Right lobe of liver (tissue), 4 donors: ENCODE results near the gene RFPL1.

Source experiments
- POLR2A ChIP-seq: fragments of 450-650 bp; IDR thresholded peaks from one replicate; pipeline ENCODE4 v1.6.1; 2017; ENCODE audit warnings: antibody characterized with exemption, mild to moderate bottlenecking
- TF ChIP-seq, protein P1 (sequence below), 4 donors: fragments of 200-600 bp in 3 of 4; fragments of 450-650 bp in 1 of 4; IDR thresholded peaks; one replicate each; pipeline versions ENCODE4 v1.5.1 to v1.8.0; 2016 to 2022; ENCODE audit warnings: antibody characterized with exemption in 4 of 4, mild to moderate bottlenecking in 2 of 4
- donor health status: DM: no; HTN: no; CAD: no.
- donor health status: DM: no; HTN: no; CAD: no.
- donor health status: DM: no; HTN: yes; CAD: no.

DNA sequence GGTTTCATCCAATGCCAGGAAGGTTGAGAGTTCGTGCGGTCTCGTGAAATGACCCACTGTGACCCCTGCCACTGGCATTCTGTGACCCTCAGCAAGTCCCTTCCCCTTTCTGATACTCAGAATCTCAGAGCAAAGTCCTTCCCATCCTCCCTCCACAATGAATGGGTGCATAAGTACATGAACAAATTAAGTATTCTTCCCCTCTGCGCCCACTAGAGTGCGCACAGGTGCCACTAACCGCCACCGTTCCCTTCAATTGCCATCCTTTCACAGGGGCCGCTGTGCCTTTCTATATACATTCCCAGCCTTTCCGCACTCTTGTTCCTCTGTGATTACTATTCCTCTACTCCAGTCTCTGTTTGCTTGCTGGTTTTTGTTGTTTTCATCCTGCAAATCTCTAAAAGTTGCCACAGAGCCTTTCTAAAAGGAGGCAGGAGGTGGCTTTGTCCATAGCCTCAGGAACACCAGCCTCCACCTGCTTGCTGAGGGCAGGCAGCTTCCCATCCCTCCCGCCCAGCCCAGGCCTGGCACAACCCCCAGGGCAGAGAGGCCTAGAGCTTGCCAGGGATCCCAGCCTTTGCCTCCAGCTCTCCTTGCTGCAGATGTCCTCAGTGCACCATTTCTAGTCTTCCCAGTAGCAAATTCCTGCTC, 43.3 kb upstream of the RFPL1 start:
- TF ChIP-seq POLR2A = no peak
- TF ChIP-seq, protein P1, sequence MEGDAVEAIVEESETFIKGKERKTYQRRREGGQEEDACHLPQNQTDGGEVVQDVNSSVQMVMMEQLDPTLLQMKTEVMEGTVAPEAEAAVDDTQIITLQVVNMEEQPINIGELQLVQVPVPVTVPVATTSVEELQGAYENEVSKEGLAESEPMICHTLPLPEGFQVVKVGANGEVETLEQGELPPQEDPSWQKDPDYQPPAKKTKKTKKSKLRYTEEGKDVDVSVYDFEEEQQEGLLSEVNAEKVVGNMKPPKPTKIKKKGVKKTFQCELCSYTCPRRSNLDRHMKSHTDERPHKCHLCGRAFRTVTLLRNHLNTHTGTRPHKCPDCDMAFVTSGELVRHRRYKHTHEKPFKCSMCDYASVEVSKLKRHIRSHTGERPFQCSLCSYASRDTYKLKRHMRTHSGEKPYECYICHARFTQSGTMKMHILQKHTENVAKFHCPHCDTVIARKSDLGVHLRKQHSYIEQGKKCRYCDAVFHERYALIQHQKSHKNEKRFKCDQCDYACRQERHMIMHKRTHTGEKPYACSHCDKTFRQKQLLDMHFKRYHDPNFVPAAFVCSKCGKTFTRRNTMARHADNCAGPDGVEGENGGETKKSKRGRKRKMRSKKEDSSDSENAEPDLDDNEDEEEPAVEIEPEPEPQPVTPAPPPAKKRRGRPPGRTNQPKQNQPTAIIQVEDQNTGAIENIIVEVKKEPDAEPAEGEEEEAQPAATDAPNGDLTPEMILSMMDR (IDR thresholded peaks at IDR 0.05) = peak; percentile 78 to 83 (median 80)
